ENCODE results near the gene CLSTN1.

Gene CLSTN1

DNA sequence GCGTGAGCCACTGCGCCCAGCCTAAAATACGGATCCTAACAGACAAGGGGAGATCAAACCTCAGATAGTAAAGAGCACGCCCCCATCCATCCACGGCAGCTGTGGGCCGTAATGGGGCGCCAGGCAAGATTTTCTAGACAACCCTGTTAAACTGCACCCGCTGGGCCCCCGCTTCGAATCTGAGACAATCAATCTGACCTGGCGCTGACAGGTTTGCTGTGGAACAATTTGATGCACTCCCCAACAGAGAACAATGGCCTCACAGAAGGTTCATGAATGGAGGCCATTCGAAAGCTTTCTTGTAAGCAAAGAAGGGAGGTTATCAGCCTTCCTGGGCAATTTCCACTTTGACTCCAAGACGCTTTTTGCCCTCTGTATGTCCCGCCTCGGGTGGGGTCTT lies 30.5 kb downstream of the CLSTN1 start:
- ATAC-seq = no peak
- no peak for TF ChIP-seq ZNF70 (CRISPR knock-in tag; IDR thresholded peaks at IDR 0.05)
- TF ChIP-seq GLIS3 (CRISPR knock-in tag; IDR thresholded peaks at IDR 0.05) = no peak
- no peak for TF ChIP-seq OSR1 (CRISPR knock-in tag; IDR thresholded peaks at IDR 0.05)
- TF ChIP-seq, protein P1, sequence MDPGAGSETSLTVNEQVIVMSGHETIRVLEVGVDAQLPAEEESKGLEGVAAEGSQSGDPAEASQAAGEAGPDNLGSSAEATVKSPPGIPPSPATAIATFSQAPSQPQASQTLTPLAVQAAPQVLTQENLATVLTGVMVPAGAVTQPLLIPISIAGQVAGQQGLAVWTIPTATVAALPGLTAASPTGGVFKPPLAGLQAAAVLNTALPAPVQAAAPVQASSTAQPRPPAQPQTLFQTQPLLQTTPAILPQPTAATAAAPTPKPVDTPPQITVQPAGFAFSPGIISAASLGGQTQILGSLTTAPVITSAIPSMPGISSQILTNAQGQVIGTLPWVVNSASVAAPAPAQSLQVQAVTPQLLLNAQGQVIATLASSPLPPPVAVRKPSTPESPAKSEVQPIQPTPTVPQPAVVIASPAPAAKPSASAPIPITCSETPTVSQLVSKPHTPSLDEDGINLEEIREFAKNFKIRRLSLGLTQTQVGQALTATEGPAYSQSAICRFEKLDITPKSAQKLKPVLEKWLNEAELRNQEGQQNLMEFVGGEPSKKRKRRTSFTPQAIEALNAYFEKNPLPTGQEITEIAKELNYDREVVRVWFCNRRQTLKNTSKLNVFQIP (CRISPR knock-in tag; IDR thresholded peaks at IDR 0.05; ENCODE audit: borderline replicate concordance, low read depth) = no peak
- TF ChIP-seq BACH2 (CRISPR knock-in tag; IDR thresholded peaks at IDR 0.05; ENCODE audit: borderline replicate concordance) = no peak
- no peak for TF ChIP-seq ARNTL (CRISPR knock-in tag; IDR thresholded peaks at IDR 0.05; ENCODE audit: borderline replicate concordance, low read depth)
- TF ChIP-seq ESRRG (CRISPR knock-in tag; IDR thresholded peaks at IDR 0.05) = no peak
- TF ChIP-seq PPARA (CRISPR knock-in tag; IDR thresholded peaks at IDR 0.05; ENCODE audit: borderline replicate concordance) = no peak
- no peak for TF ChIP-seq RARB (CRISPR knock-in tag; IDR thresholded peaks at IDR 0.05)
- TF ChIP-seq ZFP3 (CRISPR knock-in tag; IDR thresholded peaks at IDR 0.05) = no peak
- no peak for TF ChIP-seq ZFP30 (CRISPR knock-in tag; IDR thresholded peaks at IDR 0.05)
- no peak for TF ChIP-seq ZNF8 (CRISPR knock-in tag; IDR thresholded peaks at IDR 0.05)
- TF ChIP-seq, protein P2, sequence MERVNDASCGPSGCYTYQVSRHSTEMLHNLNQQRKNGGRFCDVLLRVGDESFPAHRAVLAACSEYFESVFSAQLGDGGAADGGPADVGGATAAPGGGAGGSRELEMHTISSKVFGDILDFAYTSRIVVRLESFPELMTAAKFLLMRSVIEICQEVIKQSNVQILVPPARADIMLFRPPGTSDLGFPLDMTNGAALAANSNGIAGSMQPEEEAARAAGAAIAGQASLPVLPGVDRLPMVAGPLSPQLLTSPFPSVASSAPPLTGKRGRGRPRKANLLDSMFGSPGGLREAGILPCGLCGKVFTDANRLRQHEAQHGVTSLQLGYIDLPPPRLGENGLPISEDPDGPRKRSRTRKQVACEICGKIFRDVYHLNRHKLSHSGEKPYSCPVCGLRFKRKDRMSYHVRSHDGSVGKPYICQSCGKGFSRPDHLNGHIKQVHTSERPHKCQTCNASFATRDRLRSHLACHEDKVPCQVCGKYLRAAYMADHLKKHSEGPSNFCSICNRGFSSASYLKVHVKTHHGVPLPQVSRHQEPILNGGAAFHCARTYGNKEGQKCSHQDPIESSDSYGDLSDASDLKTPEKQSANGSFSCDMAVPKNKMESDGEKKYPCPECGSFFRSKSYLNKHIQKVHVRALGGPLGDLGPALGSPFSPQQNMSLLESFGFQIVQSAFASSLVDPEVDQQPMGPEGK (CRISPR knock-in tag; IDR thresholded peaks at IDR 0.05; ENCODE audit: borderline replicate concordance) = no peak
- TF ChIP-seq, protein P3, sequence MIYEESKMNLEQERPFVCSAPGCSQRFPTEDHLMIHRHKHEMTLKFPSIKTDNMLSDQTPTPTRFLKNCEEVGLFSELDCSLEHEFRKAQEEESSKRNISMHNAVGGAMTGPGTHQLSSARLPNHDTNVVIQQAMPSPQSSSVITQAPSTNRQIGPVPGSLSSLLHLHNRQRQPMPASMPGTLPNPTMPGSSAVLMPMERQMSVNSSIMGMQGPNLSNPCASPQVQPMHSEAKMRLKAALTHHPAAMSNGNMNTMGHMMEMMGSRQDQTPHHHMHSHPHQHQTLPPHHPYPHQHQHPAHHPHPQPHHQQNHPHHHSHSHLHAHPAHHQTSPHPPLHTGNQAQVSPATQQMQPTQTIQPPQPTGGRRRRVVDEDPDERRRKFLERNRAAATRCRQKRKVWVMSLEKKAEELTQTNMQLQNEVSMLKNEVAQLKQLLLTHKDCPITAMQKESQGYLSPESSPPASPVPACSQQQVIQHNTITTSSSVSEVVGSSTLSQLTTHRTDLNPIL (CRISPR knock-in tag; IDR thresholded peaks at IDR 0.05; ENCODE audit: low read depth) = no peak
- TF ChIP-seq ZC3H10 (CRISPR knock-in tag; IDR thresholded peaks at IDR 0.05) = no peak
- TF ChIP-seq, protein P4, sequence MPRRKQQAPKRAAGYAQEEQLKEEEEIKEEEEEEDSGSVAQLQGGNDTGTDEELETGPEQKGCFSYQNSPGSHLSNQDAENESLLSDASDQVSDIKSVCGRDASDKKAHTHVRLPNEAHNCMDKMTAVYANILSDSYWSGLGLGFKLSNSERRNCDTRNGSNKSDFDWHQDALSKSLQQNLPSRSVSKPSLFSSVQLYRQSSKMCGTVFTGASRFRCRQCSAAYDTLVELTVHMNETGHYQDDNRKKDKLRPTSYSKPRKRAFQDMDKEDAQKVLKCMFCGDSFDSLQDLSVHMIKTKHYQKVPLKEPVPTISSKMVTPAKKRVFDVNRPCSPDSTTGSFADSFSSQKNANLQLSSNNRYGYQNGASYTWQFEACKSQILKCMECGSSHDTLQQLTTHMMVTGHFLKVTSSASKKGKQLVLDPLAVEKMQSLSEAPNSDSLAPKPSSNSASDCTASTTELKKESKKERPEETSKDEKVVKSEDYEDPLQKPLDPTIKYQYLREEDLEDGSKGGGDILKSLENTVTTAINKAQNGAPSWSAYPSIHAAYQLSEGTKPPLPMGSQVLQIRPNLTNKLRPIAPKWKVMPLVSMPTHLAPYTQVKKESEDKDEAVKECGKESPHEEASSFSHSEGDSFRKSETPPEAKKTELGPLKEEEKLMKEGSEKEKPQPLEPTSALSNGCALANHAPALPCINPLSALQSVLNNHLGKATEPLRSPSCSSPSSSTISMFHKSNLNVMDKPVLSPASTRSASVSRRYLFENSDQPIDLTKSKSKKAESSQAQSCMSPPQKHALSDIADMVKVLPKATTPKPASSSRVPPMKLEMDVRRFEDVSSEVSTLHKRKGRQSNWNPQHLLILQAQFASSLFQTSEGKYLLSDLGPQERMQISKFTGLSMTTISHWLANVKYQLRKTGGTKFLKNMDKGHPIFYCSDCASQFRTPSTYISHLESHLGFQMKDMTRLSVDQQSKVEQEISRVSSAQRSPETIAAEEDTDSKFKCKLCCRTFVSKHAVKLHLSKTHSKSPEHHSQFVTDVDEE (CRISPR knock-in tag; IDR thresholded peaks at IDR 0.05) = no peak
- TF ChIP-seq SNAI2 (CRISPR knock-in tag; IDR thresholded peaks at IDR 0.05) = no peak
- TF ChIP-seq TCF4 (CRISPR knock-in tag; IDR thresholded peaks at IDR 0.05; ENCODE audit: borderline replicate concordance) = no peak
- TF ChIP-seq ISL1 (CRISPR knock-in tag; IDR thresholded peaks at IDR 0.05) = no peak

DNA sequence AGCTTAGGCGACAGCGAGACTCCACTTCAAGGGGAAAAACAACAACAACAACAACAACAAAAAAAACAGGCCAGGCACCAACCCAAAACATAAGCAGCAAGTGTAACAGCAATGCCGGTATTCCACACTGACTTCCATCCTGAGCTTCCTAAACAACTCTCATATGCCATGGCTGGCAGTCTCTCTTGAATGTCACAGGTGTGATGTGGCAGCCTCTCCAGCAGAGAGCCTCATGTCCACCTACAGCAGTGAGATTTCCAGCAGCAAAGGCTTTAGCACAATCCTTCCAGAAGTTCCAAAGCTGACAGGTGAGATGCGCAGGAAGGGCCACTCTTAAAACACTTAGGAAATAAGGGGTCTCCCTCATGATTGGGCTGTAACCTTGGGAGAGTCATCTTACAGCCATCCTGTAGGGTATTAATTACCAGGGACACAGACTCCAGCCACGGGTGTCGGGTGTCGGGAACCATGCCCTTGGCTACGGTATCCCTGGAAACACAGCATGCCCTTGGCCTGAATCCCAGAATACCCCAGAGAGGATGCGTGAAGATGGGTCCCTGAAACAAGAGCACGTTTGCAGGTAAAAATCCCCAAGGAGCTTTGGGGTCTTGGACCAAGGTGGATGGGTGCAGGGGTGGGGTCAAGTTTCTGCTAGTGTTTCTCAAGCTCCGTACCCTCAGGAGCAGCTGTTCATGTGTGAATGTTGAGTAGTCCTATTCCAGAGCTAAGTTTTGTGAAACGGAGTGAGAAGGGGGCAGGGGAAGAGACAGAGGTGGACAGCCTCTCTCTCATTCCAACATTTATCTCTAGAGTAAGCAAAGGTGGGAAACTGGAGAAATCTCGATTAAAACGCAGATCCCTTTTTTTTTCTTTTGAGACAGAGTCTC lies 31.4 kb downstream of the CLSTN1 start:
- peak; percentile 94 for ATAC-seq
- TF ChIP-seq BACH2 (CRISPR knock-in tag; IDR thresholded peaks at IDR 0.05; ENCODE audit: borderline replicate concordance) = no peak
- no peak for TF ChIP-seq SNAI2 (CRISPR knock-in tag; IDR thresholded peaks at IDR 0.05)
- no peak for TF ChIP-seq ZNF8 (CRISPR knock-in tag; IDR thresholded peaks at IDR 0.05)
- TF ChIP-seq, protein P5, sequence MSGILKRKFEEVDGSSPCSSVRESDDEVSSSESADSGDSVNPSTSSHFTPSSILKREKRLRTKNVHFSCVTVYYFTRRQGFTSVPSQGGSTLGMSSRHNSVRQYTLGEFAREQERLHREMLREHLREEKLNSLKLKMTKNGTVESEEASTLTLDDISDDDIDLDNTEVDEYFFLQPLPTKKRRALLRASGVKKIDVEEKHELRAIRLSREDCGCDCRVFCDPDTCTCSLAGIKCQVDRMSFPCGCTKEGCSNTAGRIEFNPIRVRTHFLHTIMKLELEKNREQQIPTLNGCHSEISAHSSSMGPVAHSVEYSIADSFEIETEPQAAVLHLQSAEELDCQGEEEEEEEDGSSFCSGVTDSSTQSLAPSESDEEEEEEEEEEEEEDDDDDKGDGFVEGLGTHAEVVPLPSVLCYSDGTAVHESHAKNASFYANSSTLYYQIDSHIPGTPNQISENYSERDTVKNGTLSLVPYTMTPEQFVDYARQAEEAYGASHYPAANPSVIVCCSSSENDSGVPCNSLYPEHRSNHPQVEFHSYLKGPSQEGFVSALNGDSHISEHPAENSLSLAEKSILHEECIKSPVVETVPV (CRISPR knock-in tag; IDR thresholded peaks at IDR 0.05) = no peak
- no peak for TF ChIP-seq ZNF70 (CRISPR knock-in tag; IDR thresholded peaks at IDR 0.05)
- TF ChIP-seq PPARA (CRISPR knock-in tag; IDR thresholded peaks at IDR 0.05; ENCODE audit: borderline replicate concordance) = no peak
- no peak for TF ChIP-seq CSDC2 (CRISPR knock-in tag; IDR thresholded peaks at IDR 0.05)
- no peak for TF ChIP-seq ZFP30 (CRISPR knock-in tag; IDR thresholded peaks at IDR 0.05)
- TF ChIP-seq, protein P3 (CRISPR knock-in tag; IDR thresholded peaks at IDR 0.05; ENCODE audit: low read depth) = no peak
- TF ChIP-seq, protein P2 (CRISPR knock-in tag; IDR thresholded peaks at IDR 0.05; ENCODE audit: borderline replicate concordance) = no peak
- TF ChIP-seq OSR1 (CRISPR knock-in tag; IDR thresholded peaks at IDR 0.05) = no peak
- no peak for TF ChIP-seq ARNTL (CRISPR knock-in tag; IDR thresholded peaks at IDR 0.05; ENCODE audit: borderline replicate concordance, low read depth)
- no peak for TF ChIP-seq ZNF565 (CRISPR knock-in tag; conservative IDR thresholded peaks at IDR 0.05; ENCODE audit: low read depth)
- TF ChIP-seq TCF4 (CRISPR knock-in tag; IDR thresholded peaks at IDR 0.05; ENCODE audit: borderline replicate concordance) = no peak
- TF ChIP-seq ZFP3 (CRISPR knock-in tag; IDR thresholded peaks at IDR 0.05) = no peak
- TF ChIP-seq RARB (CRISPR knock-in tag; IDR thresholded peaks at IDR 0.05) = no peak
- TF ChIP-seq ESRRG (CRISPR knock-in tag; IDR thresholded peaks at IDR 0.05) = no peak
